HG02588 (cell line): ENCODE measurements around the gene A1CF.
"Not testable (repeated sequence)": the region's sequence is repeated elsewhere in the genome, so short reads cannot be mapped to it uniquely, and the experiment has no call there.

ENCODE experiments used
- ATAC-seq: cut with Tn5 transposase; IDR thresholded peaks from one replicate; pipeline ENCODE4 v1.9.1; 2021; ENCODE audit warnings: mild to moderate bottlenecking, moderate library complexity; ENCODE audit not compliant: unreplicated experiment

Gene A1CF

GRCh38 chr10:50794490-50794889, 90.9 kb downstream of the A1CF start:
- ATAC-seq, result no peak

DNA sequence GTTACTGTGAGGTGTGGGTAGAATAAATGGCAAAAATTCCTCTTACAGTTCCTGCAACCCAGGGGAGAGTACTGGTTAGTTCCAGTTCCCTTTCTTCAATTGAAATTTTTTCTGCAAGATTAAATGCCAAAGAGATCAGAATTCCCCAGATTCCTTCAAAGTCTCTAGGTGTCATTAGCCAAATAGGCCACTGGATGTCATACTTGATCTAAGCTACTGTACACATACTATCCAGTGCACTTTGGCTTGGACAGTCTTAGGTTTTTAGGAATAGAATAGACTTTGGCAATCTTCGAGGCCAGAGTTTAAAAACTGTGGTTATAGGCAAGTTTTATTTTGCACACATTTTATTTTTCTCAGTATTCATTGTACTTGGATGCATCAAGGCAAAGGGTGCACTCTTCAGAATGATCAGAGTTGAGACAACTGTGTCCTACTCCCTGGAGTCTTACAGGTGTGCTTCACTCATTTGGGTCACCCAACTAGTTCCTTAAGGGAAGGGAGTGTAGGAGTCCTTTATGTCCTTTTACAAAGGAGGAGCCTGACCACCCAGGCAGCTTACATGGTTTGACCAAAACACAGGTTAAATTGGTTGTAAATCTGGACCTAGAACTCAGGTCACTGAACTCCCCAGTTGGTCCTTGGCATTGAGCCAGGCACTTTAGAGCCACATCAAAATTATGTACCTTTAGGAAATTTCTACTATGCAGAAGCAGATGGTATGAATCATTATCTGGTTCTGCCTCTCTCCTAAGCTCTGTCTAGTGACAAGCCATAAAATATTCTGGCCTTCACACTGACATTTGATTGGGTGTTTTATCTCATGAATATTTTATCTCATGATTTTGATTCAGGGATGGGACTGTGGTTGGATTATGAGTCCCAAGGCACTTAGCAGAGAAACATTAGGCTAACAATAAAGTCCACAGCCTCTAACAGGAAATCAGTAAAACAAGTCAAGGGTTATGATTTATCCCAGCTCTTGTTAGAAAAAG, 96.2 kb downstream of the A1CF start:
- no peak for ATAC-seq

GRCh38 chr10:50787962-50788361, 97.5 kb downstream of the A1CF start:
- ATAC-seq, result not testable (repeated sequence)

DNA sequence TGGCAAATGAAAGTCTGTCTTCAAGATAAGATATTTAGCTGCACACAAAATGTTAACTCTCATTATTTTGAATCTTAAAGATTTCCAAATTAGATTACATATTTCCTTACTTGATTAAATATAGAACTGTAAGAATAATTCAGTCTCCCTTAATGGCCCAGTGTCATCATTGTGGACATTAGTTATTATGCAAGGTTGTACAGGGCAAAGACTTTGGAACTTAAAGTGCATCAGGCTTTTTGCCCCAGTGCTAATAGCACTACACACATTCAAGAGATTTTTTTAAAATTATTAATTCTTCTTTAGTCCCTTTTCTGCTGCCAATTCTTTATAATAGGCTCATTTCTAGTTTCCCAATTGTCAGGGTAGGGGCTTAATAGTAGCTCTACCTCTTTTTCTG, 103.4 kb downstream of the A1CF start:
- not testable (repeated sequence) for ATAC-seq

GRCh38 chr10:50780036-50780435, 105.4 kb downstream of the A1CF start:
- not testable (repeated sequence) for ATAC-seq

DNA sequence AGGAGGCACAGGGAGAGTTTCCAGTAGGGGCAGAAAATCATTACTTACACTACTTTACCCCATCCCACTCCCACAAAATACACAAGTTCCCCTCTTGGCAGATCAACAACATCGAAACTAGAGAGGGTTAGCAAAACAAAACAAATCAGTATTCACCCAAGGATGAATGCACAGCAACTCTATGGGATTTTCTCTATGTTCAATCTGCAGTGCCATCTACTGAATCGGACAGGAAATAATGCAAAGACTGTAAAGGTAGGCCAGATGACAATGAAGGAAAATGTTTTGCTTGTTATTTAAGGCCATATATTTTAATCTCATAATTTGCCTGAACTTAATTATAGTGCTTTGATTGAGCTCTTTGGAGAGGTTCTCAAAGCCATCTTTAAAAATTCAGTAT, 110.6 kb downstream of the A1CF start:
- not testable (repeated sequence) for ATAC-seq

GRCh38 chr10:50772042-50772441, 113.4 kb downstream of the A1CF start:
- ATAC-seq, result not testable (repeated sequence)

DNA sequence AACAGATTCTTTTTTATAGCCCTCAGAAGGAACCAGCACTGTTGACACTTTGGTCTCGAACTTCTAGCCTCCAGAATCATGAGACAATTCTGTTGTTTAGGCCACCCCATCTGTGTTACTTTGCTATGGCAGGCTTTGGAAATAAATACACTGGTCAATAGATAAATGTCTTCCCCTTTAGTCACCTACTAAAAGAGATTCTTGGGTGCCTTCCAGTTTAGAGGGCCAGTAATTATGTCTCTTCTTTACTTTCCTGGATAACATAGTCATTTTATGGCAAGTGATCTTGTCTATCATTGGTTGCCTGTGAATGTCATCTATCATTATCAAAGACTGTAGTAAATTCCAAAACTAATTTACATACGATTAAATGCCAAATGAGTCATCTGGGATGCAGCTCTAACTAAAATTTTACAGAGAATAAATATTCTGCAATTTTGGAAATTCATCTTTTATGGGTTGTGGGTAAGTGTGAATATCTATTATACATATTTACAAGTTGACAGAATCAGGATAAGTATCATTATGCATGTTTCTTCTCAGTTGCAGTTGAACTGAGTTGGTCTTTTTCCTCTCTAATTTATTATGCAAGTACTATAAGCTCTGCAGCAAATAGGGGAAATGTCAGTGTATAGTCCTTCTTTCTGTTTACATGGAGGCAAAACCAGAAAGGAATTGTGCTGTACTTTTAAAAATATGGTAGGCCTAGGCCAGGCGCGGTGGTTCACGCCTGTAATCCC, 118.5 kb downstream of the A1CF start:
- ATAC-seq, result not testable (repeated sequence)
